Panc1 (cell line): Measurements from ENCODE around the gene ERG.

ENCODE experiments used
- CTCF ChIP-seq: fragments of 450-650 bp; IDR thresholded peaks from 2 replicates; pipeline ENCODE4 v1.5.1; 2017; ENCODE audit warnings: mild to moderate bottlenecking
- POLR2AphosphoS5 ChIP-seq: IDR thresholded peaks from 2 replicates; pipeline ENCODE4 v1.6.1; 2012; ENCODE audit warnings: mild to moderate bottlenecking, low read depth, low read length, moderate library complexity
- REST ChIP-seq, 2 experiments: IDR thresholded peaks; 2 replicates each; pipeline ENCODE4 v1.6.1; 2011 to 2012; ENCODE audit warnings: low read depth in 2 of 2, control low read depth in 1 of 2, low read length in 1 of 2, mild to moderate bottlenecking in 1 of 2, moderate library complexity in 1 of 2; ENCODE audit not compliant: insufficient read depth in 1 of 2
- TCF7L2 ChIP-seq: IDR thresholded peaks from 2 replicates; pipeline ENCODE4 v1.6.1; 2011; ENCODE audit warnings: mild to moderate bottlenecking, low read depth, low read length, inconsistent platforms

- TF ChIP-seq REST (IDR thresholded peaks at IDR 0.05; ENCODE audit: insufficient read depth in 1 of 2, low read depth in 2 of 2, low read length in 1 of 2) (no peak), POLR2AphosphoS5 (no peak), CTCF (peak; percentile 76), TCF7L2 (no peak)
These were observed 7.6 kb upstream of the ERG start for GRCh38 chr21:38505654-38506523.
